Stimulated activated CD8-positive, alpha-beta memory T cell treated with anti-CD3 and anti-CD28 coated beads, Interleukin-15, amount 100 ng/mL, for 48 hours (primary cell): Measurements from ENCODE around the gene SIGLEC15.
"Not testable (repeated sequence)": the region's sequence is repeated elsewhere in the genome, so short reads cannot be mapped to it uniquely, and the experiment has no call there.

Experiments used
- DNase-seq, 2 donors: peaks; one replicate each; pipeline ENCODE4 v3.0.0-alpha.2; 2020; ENCODE audit warnings: low read depth in 2 of 2

SIGLEC15 gene, protein sequence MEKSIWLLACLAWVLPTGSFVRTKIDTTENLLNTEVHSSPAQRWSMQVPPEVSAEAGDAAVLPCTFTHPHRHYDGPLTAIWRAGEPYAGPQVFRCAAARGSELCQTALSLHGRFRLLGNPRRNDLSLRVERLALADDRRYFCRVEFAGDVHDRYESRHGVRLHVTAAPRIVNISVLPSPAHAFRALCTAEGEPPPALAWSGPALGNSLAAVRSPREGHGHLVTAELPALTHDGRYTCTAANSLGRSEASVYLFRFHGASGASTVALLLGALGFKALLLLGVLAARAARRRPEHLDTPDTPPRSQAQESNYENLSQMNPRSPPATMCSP

DNA sequence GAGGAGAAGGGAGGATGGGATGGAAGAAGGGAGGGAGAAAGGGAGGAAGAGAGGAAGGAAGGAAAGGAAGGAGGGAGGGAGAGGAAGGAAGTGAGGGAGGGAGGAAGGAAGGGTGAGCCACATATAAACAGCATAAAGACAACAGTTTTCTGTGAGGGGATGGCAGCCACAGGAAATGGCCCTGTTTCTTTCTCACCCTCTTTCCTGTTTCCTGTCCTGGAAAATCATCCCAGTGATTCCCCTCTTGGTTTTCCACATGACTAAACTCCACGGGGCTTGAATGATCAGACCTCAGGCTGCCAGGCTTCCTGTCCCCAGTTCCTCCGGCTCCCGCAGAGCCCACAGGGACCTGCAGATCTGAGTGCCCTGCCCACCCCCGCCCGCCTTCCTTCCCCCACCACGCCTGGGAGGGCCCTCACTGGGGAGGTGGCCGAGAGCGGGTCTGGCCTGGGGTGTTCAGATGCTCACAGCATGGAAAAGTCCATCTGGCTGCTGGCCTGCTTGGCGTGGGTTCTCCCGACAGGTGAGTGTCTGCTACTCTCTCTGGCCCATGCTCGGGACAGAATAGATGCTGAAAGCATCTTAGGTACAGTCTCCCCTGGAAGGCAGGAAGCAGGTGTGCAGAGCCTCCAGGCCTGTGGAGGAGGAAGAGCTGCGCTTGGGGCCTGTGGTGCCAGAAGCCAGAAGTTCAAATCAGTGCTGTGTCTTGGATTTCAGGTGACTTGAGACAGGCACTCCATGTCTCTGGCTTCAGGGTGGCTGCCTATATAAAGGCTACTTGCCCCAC lies at the start of gene SIGLEC15:
Gene SIGLEC15 (plus strand): TSS at position 418 of the 787 bp plus-strand sequence. CDS start 54 bp downstream, at position 472.
- no peak for DNase-seq

DNA sequence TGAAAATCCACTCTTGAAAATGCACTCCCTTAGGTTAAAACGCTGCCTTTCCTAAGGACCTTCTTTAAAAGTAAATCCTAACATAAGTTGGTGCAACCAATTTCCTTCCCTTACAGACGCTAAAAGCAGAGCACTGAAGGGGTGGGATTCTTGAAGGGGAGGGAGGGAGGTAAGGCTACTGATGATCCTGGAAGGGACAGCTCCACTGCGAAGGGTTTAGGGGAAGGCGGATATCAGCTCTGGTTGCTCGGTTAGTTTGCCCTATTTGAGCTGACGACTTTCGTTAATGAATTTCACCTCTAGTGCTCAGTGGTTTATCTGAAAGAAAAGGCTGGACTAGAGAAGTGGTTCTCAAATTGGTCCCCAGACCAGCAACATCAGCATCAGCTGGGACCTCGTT lies 49.7 kb upstream of the SIGLEC15 start:
- DNase-seq, result no peak

DNA sequence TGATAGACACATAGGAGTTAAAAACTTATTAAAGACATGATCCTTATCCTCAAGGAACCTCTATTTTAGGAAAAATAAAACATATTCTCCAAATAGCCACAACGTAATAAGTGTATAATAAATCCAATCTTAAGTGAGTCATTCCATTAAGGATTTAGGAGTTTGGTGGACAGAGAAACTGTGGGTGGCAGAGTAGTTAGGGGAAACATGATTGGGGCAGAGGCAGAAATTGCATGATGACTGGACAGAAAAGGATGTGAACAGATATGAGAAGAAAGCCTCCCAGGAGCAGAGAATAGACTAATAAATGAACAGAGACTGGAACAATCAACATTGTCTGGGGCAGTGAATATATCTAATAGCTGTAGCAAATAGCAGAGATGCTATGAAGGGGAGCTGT lies 48.1 kb upstream of the SIGLEC15 start:
- DNase-seq, result no peak

DNA sequence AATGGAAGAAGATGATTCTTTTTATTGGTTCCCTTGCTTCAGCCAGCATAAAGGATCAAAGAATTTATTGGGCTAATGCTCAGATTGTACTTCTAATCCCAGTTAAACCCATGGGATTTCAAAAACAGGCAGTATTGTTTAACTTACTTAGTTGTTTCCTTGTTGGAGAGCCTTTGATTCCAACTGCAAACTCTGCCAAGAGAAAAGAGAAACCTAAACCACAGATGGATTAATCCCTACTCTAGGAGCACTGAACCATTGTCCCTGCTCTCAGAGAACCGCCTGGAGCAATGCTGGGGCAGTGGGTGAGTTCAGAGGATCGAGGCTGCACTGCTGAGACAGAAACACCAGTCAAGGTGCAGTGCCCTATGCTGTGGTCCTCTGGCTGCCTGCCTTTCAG lies 44.9 kb upstream of the SIGLEC15 start:
- no peak for DNase-seq

DNA sequence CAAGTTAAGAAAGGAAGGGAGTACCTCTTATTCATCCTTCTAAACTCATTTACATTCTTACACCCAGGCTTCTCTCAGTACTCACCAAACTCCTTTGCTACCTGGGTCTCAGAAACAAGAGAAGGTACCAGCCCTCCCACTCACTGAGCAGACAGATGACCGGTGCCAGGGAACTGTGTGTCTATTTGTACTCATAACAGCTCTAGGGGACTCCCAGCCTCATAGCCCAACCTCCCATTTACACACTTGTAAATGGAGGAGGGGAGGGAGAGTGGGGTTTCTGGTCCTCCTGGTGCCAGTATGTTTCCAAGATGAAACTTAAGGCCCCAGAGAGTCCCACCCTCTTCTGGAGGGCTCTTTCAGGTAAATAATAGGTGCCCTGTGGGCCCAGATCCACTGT lies 42.8 kb upstream of the SIGLEC15 start:
- no peak for DNase-seq

DNA sequence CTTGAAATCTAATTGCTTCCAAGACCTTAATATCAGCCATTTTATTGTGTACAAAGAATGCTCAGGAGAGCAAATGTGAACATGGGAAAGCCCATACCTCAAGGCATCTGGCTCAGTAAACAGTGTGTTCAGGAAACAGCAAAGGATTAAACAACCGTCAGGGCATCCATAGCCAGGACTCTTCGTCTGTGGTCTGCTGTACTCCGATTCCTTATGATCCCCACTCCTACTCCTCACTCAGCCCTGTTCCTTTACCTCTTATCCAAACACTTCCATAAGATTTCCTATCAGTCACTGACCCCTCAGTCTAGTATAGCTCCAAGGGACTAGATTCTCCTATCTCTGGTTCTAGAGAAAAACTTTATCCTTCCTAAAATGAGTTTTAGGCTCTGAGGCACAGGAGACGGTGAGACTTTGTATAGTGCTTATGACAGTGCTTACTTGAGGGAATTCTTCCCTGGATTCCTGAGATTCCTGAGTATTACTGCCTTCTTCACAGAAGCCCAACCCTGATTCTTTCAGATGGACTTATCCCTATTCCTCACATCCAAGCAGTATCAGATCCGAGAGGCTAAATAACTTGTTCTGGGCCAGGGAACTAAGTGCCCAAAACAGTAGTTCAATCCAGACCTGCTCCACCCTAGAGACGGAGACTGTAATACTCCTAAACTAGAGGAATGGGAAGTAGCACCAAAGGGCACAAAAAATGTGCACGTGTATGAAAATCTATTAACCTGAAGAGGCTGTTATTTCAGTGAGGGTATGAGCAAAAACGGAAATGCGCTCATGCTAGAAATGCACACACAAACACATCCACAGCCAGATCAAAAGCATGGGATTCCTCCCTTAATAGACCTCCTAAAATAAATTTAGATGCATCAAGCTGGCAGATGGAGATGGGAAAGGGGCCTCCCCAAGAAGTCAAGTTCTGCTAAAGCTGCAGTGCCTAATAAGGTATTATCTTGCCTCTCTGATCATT lies 42.1 kb upstream of the SIGLEC15 start:
- DNase-seq, result no peak

DNA sequence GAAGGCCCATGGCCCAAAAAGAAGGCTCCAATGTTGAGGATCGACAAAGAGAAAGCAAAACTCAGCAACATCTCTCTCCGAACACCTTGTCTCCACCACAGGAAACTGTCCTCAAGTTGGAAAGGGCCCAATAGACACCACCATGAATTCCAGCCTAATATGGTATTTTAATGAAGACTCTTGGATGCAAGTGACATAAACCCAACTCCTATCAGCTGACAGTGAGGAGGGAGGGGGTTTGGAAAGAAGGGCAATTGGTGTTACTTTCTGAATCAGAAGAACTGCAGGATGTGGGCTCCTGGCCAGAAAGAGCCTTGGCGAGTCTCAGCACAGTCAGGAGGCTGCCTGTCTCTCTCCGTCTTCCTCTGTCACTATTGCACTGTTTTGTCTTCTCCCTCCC lies 40.3 kb upstream of the SIGLEC15 start:
- DNase-seq, result no peak

DNA sequence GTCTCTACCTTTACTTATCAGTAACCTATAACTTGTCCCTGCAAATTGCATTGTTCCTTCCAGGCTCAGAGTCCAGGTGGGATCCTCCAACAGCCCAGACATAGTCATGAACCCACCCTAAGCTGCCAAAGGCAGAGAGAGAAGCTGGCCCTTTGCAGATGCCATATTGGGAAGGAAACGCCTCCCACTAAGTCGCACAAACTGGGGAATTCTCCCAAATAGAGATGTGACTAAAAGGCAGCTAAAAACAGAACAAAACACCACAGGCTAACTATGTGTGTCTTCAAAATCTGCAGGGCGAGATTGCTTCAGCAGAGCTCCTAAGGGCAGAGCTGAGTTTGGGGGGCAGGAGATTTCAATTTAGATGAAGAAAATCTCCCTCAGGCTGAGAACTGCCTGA lies 38.5 kb upstream of the SIGLEC15 start:
- DNase-seq, result no peak

DNA sequence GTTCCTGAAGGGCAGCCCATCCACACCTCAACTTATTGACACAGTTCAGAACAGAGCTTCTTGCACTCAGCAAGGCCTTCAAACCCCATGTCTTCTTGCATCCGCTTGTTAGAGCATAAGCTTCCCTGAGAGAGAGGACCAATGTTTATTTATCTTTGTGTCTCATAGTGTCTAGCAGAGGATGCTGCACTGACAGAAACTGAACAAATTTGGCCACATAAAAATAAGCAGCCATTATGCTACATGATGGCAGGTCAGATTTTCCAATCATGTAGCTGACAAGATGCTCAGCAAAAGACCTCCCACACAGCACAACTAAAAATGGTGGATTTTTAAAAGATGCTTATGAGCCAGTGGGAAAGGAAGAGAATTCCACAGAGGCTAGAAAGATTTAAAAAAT lies 38.1 kb upstream of the SIGLEC15 start:
- DNase-seq, result no peak

DNA sequence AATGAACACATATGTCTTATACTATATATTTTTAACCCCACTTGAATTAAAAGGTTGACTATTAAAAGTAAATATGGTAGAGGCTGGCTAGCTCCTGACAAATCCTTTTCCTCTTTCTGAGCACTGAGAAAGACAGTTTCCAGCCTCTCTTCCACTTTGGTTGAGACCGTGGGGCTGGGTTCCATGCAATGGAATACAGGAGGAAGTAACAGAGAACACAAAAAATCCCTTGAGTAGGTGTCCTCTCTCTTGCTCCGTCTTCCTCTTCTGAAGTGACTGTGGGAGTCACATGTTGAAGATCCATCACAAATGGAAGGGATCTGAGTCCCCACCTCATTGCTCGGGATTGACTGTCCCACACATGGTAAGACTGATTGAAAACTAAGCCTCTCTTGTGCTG lies 36.6 kb upstream of the SIGLEC15 start:
- no peak for DNase-seq

DNA sequence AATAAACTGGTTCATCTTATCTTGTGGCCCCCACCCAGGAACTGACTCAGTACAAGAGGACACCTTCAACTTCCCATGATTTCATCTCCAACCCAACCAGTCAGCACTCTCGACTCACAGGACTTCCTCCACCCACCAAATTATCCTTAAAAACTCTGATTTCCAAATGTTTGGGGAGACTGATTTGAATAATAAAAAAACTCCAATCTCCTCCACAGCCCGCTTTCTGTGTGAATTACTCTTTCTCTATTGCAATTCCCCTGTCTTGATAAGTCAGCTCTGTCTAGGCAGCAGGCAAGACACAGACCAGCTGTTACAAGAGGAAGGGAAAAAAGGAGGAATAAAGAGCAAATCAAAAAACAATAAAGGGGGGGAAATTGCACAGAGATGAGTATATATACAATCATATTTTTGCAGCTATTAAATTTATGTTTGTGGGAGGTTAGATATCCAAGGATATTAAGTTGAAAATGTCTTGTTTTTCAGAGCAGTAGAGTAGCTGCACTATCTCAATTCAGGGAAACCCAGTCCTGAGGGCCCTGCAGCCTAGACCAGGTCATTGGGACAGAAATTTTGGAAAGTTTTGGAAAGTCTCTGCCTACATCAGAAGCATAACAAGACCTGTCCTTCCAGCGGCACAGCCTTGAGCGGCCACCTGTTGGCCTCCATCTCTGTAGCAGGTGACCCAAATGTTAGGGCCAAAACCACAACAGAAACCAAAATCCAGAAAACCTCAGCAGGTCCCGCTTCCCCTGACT lies 32.8 kb upstream of the SIGLEC15 start:
- no peak for DNase-seq

DNA sequence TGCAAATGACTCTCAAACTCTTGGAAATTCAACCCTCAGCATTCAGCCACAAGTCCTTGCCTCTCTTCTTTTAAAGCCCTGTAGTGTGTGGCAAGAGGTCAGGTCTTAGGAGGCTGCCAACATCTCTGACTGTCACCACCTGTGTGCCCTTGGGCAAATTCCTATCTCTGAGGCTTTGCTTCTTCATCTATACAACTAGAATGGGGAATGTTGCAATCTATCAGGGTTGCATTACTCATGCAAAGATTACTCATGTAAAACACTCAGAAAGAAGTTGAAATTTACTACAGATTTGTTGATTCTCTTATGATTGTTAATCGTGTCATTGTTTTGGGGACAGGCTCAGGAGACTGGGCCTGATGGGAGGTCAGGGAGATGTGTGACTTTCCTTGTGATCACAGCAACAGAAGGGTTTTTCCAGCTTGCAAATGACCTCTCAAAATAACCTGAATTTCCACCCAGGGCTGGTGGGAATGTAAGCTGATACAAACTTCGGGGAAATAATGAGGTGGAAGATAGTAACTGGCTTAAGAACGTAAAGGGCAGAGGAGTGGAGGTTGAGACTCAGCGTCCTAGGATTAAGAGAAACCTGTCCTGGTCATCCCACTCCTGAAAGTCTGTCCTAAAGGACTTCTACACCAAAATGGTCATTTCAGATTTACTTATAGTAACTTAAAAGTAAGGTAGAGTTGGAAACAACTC lies 32.1 kb upstream of the SIGLEC15 start:
- DNase-seq, result no peak

DNA sequence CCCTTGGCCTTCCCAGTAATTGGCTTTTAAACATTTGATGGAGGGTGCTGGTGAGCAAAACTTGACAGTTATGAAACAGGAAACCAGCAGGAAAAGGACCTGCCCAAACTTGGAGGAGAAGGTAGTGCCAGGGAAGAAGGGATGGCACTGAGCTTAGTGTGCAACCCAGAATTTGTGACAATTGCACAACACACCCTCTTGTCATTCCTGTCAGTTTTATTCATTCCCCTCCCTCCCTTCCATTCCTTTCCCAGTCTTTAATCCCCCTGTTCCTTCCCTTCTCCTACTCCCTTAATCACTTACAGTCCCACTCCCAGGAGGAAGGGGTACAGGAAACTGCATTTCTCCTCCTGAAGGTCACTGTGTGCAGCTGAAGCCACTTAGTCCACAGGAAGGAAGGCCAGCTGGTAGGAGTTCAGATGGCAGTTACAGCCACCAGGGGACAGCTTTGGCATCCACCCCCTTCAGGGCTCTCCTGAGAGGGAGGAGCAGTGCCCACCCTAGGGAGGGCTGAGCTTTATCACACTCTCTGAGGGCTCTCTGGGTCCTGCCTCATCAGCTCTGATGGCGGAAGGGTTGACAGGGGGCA lies 24.0 kb upstream of the SIGLEC15 start:
- DNase-seq, result no peak

DNA sequence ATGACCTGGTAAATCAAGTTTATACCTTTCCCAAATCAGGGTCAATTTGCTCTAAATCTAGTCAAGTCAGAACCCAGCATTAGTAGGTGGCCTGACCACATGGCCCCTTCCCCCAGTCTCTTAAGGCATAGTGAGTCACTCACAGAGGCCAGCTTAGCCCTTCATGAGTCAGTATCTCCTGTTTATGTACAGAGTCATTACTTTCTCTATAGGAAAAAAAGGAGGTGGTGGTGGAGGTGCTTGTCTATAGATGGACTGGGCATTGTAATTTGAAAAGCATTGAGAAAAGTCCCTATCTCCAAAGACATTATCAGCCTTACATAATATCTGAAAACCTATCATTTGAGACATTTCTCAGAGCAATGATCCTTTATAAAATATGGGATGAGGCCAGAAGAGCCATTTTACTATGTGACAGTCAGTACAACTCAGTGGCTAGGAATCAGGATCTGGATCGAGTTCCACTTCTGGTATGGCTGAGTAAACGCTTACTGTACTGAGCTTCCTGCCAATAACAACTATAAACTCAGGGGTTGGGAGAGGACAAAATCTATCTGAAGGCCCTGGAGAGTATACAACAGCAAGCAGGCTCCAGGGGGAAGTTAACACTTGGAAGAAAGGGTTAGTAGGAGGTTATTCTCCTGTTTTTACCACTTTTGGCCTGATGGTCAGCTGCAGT lies 22.5 kb upstream of the SIGLEC15 start:
- DNase-seq, result peak in 1 of 2 donors; percentile 30

DNA sequence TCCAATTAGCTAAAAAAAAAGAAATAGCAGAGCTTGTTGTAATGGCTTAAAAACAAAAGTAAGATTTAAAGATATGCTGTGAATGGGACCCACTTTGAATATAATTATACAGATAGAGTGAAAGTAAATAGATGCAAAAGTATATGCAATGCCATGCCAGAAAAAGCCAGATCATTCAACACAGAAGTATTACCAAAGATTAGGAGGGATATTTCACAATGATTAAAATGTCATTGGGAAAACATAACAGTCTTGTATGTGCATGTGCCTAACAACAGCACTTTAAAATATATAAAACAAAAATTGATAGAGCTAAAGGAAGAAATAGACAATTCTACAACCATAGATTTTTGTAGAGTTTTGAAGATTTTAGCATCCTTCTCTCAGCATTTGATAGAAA lies 19.9 kb upstream of the SIGLEC15 start:
- no peak for DNase-seq

DNA sequence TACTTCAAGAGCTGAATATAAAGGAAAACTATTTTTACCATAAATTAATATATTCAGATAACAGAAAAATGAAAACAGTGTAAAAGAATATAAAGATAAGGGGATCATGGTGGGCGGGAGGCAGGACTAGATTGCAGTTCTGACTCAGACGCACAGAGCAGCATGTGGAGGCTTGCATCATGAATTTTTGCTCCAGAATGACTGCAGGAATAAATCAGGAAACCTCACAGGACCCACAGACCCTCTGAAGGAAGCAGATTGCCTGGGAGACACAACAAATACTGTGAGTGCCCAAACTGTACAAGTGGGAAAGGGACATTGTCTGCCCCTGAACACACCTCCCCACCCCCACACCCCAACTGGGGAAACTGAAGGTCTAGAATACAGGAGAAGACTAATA lies 19.2 kb upstream of the SIGLEC15 start:
- DNase-seq, result no peak

DNA sequence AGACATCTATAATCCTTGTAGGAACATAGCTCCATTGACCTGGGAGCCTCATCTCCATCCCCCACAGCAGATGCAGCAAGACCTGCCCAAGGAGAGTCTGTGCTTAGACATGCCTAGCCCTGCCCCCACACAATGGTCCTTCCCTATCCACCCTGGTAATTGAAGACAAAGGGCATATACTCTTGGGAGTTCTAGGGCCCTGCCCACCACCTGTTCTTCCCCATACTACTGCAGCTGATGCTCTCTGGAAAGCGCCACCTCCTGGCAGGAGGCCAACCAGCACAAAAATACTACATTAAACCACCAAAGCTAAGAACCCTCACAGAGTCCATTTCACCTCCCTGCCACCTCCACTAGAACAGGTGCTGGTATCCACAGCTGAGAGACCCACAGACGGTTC lies 18.3 kb upstream of the SIGLEC15 start:
- DNase-seq, result peak in 1 of 2 donors; percentile 9

DNA sequence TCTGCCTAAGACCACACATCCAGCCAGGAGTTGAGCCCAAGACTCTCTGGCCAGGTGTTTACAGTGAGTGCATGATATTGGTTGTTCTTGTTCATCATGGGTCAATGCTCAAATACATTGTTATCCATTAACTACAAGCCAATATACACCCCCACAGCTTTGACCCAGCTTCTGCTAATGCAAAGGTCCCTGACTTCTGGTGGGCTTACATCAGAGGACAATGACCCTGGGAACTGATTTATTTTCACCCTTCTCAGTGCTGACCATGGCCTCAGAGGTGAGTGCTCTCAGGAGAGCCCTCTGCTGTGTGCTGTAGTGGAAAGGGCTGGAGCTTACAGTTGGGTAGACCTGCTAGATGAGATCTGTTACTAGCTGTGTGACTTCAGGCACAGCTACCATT lies 10.7 kb upstream of the SIGLEC15 start:
- not testable (repeated sequence) for DNase-seq

DNA sequence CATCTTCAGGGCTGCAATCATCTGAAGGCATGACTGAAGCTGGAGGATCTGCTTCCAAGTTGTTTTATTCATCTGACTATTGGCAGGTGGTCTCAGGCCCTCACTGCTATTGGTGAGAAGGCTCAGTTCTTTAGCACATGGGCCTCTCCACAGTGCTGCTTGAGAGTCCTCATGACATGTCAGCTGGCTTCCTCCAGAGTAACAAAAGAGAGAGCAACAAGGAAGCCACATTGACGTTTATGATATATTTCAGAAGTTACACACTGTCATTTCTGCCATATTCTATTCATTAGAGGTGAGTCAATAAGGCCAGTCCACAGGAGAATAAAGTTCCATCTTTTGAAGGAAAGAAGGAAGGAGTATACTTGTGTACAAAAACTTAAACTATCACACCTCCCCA lies 7.9 kb upstream of the SIGLEC15 start:
- no peak for DNase-seq

DNA sequence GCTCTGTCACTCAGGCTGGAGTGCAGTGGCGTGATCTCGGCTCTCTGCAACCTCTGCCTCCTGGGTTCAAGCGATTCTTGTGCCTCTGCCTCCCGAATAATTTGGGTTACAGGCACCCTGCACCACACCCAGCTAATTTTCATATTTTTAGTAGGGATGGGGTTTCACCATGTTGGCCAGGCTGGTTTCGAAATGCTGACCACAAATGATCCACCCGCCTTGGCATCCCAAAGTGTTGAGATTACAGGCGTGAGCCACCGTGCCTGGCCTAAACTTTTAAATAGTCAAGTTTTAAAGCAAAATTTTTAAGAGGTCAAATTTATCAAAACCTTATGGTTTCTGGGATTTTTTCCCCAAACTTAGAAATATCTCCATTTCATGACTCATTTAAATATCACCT lies 6.7 kb upstream of the SIGLEC15 start:
- not testable (repeated sequence) for DNase-seq
